Measurements from ENCODE around the gene SLC27A3.
A peak's percentile ranks its signal among the peaks of the same experiment; 100 is the strongest.
"Not testable (repeated sequence)": the region's sequence is repeated elsewhere in the genome, so short reads cannot be mapped to it uniquely, and the experiment has no call there.

SLC27A3 gene

GRCh38 chr1:153763365-153764225 is 11.6 kb upstream of the SLC27A3 start:
- DNase-seq (ENCODE audit: low spot score): no peak

- no peak for DNase-seq (ENCODE audit: low spot score)
These were observed 10.9 kb upstream of the SLC27A3 start for GRCh38 chr1:153764310-153764709.

GRCh38 chr1:153766663-153767062 is 8.5 kb upstream of the SLC27A3 start:
- not testable (repeated sequence) for DNase-seq (ENCODE audit: low spot score)

- DNase-seq (ENCODE audit: low spot score): no peak
These were observed 7.7 kb upstream of the SLC27A3 start for GRCh38 chr1:153767519-153767918.

GRCh38 chr1:153768316-153769181 is 6.7 kb upstream of the SLC27A3 start:
- DNase-seq (ENCODE audit: low spot score): no peak

- no peak for DNase-seq (ENCODE audit: low spot score)
These were observed 6.0 kb upstream of the SLC27A3 start for GRCh38 chr1:153769221-153769620.

GRCh38 chr1:153770797-153771196 is 4.4 kb upstream of the SLC27A3 start:
- no peak for DNase-seq (ENCODE audit: low spot score)

GRCh38 chr1:153771261-153771660 is 3.9 kb upstream of the SLC27A3 start:
- DNase-seq (ENCODE audit: low spot score): no peak

GRCh38 chr1:153771841-153772593 is 3.2 kb upstream of the SLC27A3 start:
- DNase-seq (ENCODE audit: low spot score): no peak

- no peak for DNase-seq (ENCODE audit: low spot score)
These were observed 1.9 kb upstream of the SLC27A3 start for GRCh38 chr1:153773096-153773921.

GRCh38 chr1:153774026-153774595 is 1.1 kb upstream of the SLC27A3 start:
- DNase-seq (ENCODE audit: low spot score): no peak

GRCh38 chr1:153775458-153776327 is 486 bp downstream of the SLC27A3 start:
- DNase-seq (ENCODE audit: low spot score): peak; percentile 54

GRCh38 chr1:153776352-153776751 is 1.1 kb downstream of the SLC27A3 start:
- DNase-seq (ENCODE audit: low spot score): no peak

- no peak for DNase-seq (ENCODE audit: low spot score)
These were observed 1.7 kb downstream of the SLC27A3 start for GRCh38 chr1:153776845-153777370.

GRCh38 chr1:153777648-153778047 is 2.4 kb downstream of the SLC27A3 start:
- no peak for DNase-seq (ENCODE audit: low spot score)

- DNase-seq (ENCODE audit: low spot score): no peak
These were observed 3.0 kb downstream of the SLC27A3 start for GRCh38 chr1:153778051-153778823.

- DNase-seq (ENCODE audit: low spot score): no peak
These were observed 3.8 kb downstream of the SLC27A3 start for GRCh38 chr1:153778824-153779519.

- DNase-seq (ENCODE audit: low spot score): no peak
These were observed 4.8 kb downstream of the SLC27A3 start for GRCh38 chr1:153779781-153780541.

Measured in activated CD4-positive, alpha-beta T cell treated with anti-CD3 and anti-CD28 coated beads, Interleukin-2, Interleukin-4, amounts not matched to agents 100 ng/mL and 50 ng/mL, durations not matched to agents 16 hours and 8 hours (primary cell).